ENCODE results near the gene OR5AN1.

Gene OR5AN1

DNA sequence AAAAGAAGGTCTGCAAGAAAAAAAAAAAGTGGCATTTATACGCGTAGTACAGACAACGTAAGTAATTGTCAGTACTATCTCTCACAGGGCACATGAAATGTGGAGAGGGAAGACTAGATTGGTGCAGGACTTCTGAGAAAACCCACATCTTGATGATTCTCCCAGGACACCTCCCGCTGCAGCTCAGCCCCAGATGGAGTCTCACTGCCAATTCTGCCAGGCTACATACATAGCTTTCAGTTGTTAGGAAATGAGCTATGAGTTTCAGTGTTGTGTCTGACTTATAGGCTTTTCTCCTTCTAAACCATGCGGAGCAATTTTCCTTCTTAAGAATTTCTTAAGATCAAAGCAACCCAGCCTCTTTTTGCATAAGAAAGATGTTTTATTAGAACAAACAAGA lies 57.9 kb downstream of the OR5AN1 start:
- no peak for DNase-seq

DNA sequence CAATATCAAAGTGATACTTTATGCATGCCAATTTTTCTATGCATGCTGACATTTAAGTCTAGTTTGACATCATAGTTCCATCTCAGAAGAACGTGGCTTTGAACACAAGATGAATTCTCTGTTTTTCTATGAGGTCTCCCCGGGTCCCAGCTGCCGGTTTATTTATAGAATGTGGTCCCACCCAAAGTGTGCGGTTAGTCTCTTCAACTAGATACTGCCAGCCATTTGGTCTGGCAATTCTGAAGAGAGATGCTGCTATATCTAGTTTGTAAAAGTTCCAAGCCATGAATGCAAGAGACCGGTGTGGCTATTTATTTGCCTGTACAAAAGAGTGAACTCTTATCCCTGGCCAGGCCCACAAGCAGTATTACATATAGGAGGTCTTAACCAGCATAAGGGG lies 58.3 kb downstream of the OR5AN1 start:
- Histone ChIP-seq H3K27me3 (ENCODE audit: insufficient read depth, low read depth, severe bottlenecking) (peaks cover 4% of the 10 kb centered on the region), H3K27ac (no peak overlapping the region), H3K4me3 (ENCODE audit: low read depth, low read length) (no peak overlapping the region), H3K9me3 (ENCODE audit: severe bottlenecking) (no peaks in the 10 kb centered on the region), H3K36me3 (no peaks in the 10 kb centered on the region)
- TF ChIP-seq, protein P1, sequence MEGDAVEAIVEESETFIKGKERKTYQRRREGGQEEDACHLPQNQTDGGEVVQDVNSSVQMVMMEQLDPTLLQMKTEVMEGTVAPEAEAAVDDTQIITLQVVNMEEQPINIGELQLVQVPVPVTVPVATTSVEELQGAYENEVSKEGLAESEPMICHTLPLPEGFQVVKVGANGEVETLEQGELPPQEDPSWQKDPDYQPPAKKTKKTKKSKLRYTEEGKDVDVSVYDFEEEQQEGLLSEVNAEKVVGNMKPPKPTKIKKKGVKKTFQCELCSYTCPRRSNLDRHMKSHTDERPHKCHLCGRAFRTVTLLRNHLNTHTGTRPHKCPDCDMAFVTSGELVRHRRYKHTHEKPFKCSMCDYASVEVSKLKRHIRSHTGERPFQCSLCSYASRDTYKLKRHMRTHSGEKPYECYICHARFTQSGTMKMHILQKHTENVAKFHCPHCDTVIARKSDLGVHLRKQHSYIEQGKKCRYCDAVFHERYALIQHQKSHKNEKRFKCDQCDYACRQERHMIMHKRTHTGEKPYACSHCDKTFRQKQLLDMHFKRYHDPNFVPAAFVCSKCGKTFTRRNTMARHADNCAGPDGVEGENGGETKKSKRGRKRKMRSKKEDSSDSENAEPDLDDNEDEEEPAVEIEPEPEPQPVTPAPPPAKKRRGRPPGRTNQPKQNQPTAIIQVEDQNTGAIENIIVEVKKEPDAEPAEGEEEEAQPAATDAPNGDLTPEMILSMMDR (IDR thresholded peaks at IDR 0.05; ENCODE audit: low read depth, low read length), result no peak
- DNase-seq, result no peak

More for the DNA sequence above, 57.9 kb downstream of the OR5AN1 start:
- TF ChIP-seq, protein P1 (IDR thresholded peaks at IDR 0.05; ENCODE audit: low read depth, low read length), result no peak
- Histone ChIP-seq H3K4me3 (ENCODE audit: low read depth, low read length) (no peak overlapping the region), H3K27ac (no peak overlapping the region), H3K27me3 (ENCODE audit: insufficient read depth, low read depth, severe bottlenecking) (peaks cover 4% of the 10 kb centered on the region), H3K9me3 (ENCODE audit: severe bottlenecking) (no peaks in the 10 kb centered on the region), H3K36me3 (no peaks in the 10 kb centered on the region)

DNA sequence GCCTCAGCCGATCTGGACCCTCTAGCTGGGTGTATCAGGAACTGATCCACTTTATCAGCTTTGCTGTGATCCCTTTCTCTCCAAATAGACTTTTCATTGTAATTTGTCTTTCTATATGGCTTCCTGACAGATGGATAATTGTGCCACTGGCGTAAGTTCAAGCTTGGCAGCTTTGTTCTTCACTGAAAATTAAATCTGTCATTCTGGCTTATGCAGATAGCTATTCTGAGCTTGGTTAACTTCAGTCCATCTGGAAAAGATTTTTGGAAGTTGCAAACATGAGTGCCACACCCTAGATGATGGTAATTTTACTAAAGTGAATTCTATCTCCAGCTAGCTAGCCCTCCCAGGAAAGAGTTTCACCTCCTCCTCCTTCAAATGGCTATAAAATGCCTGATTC lies 59.5 kb downstream of the OR5AN1 start:
- H3K36me3 ChIP-seq, result no peaks in the 10 kb centered on the region
- TF ChIP-seq, protein P1 (IDR thresholded peaks at IDR 0.05; ENCODE audit: low read depth, low read length), result no peak
- DNase-seq, result no peak
- H3K27me3 ChIP-seq (ENCODE audit: insufficient read depth, low read depth, severe bottlenecking), result peaks cover 4% of the 10 kb centered on the region
- no peak overlapping the region for H3K4me3 ChIP-seq (ENCODE audit: low read depth, low read length)
- H3K9me3 ChIP-seq (ENCODE audit: severe bottlenecking), result no peaks in the 10 kb centered on the region
- H3K27ac ChIP-seq, result no peak overlapping the region

All from WERI-Rb-1 (cell line).